ENCODE data around the gene ZNF580. TPM values are rescaled to one million over a fixed set of nuclear protein-coding genes. Genes with fewer than 3 reads are reported as not detected.
A peak's percentile ranks its signal among the peaks of the same experiment; 100 is the strongest.

Gene ZNF580
- polyA plus RNA-seq, 3 donors: 9.7 to 46.5 (median 10.7) TPM

DNA sequence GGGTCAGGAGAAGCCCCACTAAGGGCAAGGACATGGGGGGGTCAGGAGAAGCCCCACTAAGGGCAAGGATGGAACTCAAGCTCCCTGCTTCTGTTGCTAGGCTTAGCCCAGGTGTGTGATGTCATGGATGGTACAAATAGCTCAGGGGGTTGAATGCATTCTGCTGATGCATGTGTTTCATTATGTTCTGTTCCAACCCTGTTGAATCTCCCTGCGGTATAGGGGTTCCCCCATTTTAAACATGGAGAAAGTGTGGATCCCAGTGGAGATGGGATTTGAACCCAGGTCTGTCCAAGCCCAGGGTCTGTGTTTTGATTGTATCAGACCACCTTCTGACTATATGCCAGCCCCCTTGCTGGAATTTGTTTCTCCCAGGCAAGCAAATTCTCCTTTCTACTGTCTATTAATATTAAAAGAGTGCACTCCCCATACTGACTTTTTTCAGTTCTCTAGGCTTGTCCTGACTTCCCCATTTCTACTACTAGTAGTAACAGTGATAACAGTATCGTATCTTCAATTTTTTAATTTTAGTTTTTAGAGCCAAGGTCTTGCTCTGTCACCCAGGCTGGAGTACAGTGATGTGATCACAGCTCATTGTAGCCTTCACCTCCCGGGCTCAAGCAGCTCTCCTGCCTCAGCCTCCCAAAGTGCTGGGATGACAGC is 28.7 kb upstream of the ZNF580 start:
- no peak overlapping the region for H3K4me3 ChIP-seq (replicated peaks in 1 of 3; ENCODE audit: low read depth in 2 of 3, low read length in 3 of 3)
- H4K20me1 ChIP-seq (ENCODE audit: insufficient read depth, low read length): peaks cover 57% of the 10 kb centered on the region
- 100% methylated on average over 2 of the region's 3 CpGs for WGBS (ENCODE audit: insufficient coverage)
- intact Hi-C loops (cut with micrococcal nuclease): no loop called here
- Mint-ChIP-seq H3K36me3 (peaks cover 37 to 66% of the 10 kb centered on the region in 2 donors), H3K27ac (peak overlapping the region; percentile 35 to 87 (median 82)), H3K27me3 (ENCODE audit: low read depth in 3 of 3) (no peaks in the 10 kb centered on the region), H3K4me1 (peaks cover 50% of the 10 kb centered on the region), H3K9me3 (peaks cover 0 to 2% (median 0%) of the 10 kb centered on the region in 7 donors), H3K4me3 (peak overlapping the region in 1 of 2 donors; percentile 63)
- H3K27me3 ChIP-seq (ENCODE audit: control insufficient read depth in 2 of 2, insufficient read depth in 2 of 2, low read length in 2 of 2): no peaks in the 10 kb centered on the region
- DNase-seq: no peak
- peaks cover 18 to 24% of the 10 kb centered on the region in 2 donors for H3K4me1 ChIP-seq (ENCODE audit: control insufficient read depth in 1 of 2, insufficient read depth in 2 of 2, low read length in 2 of 2)
- no peaks in the 10 kb centered on the region for H3K9me3 ChIP-seq (replicated peaks in 1 of 2; ENCODE audit: control insufficient read depth in 1 of 2, insufficient read depth in 1 of 2, low read length in 2 of 2)
- H3K79me2 ChIP-seq (ENCODE audit: insufficient read depth, low read length): peaks cover 80% of the 10 kb centered on the region
- peak overlapping the region; percentile 29 for H3K4me2 ChIP-seq (replicated peaks; ENCODE audit: extremely low read depth, low read length, poor library complexity, severe bottlenecking)
- H3K36me3 ChIP-seq (replicated peaks in 1 of 2; ENCODE audit: control insufficient read depth in 1 of 2, insufficient read depth in 2 of 2, low read length in 2 of 2): peaks cover 15 to 46% of the 10 kb centered on the region in 2 donors
- H3K9ac ChIP-seq (ENCODE audit: insufficient read depth, low read length, poor library complexity, severe bottlenecking): peak overlapping the region; percentile 25
- TF ChIP-seq CTCF (IDR thresholded peaks at IDR 0.05): no peak
- peak overlapping the region; percentile 29 to 65 for H3K27ac ChIP-seq (ENCODE audit: low read depth in 1 of 2, low read length in 2 of 2)
- H2AFZ ChIP-seq (ENCODE audit: insufficient read depth, low read depth, low read length, poor library complexity, severe bottlenecking): no peak overlapping the region

DNA sequence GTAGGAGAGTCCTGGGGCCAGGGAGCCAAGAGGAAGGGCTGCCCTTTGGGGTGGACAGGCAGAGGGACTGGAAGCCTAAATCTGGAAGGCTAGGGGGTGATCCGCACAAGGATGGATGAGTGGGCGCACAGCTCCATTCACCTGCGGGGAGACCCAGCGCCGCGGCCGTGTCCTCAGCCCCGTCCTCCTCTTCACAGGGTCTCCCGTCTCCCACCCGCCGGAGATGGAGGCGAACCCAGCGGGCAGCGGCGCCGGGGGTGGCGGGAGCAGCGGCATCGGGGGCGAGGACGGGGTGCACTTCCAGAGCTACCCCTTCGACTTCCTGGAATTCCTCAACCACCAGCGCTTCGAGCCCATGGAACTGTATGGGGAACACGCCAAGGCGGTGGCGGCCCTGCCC is 27.4 kb upstream of the ZNF580 start:
- H3K9me3 ChIP-seq (replicated peaks in 1 of 2; ENCODE audit: control insufficient read depth in 1 of 2, insufficient read depth in 1 of 2, low read length in 2 of 2): no peaks in the 10 kb centered on the region
- over 99% methylated on average over 20 of the region's 27 CpGs for WGBS (ENCODE audit: insufficient coverage)
- H3K4me3 Mint-ChIP-seq: no peak overlapping the region
- H3K9me3 Mint-ChIP-seq: peaks cover 0 to 2% (median 0%) of the 10 kb centered on the region in 7 donors
- no peak overlapping the region for H3K4me3 ChIP-seq (replicated peaks in 1 of 3; ENCODE audit: low read depth in 2 of 3, low read length in 3 of 3)
- peaks cover 27 to 31% of the 10 kb centered on the region in 2 donors for H3K4me1 ChIP-seq (ENCODE audit: control insufficient read depth in 1 of 2, insufficient read depth in 2 of 2, low read length in 2 of 2)
- no peak overlapping the region for H3K27ac ChIP-seq (ENCODE audit: low read depth in 1 of 2, low read length in 2 of 2)
- H3K27me3 ChIP-seq (ENCODE audit: control insufficient read depth in 2 of 2, insufficient read depth in 2 of 2, low read length in 2 of 2): no peaks in the 10 kb centered on the region
- intact Hi-C loops (cut with micrococcal nuclease): no loop called here
- H2AFZ ChIP-seq (ENCODE audit: insufficient read depth, low read depth, low read length, poor library complexity, severe bottlenecking): no peak overlapping the region
- no peak overlapping the region for H3K27ac Mint-ChIP-seq
- H3K4me2 ChIP-seq (replicated peaks; ENCODE audit: extremely low read depth, low read length, poor library complexity, severe bottlenecking): no peak overlapping the region
- peaks cover 53% of the 10 kb centered on the region for H3K4me1 Mint-ChIP-seq
- peaks cover 47% of the 10 kb centered on the region for H4K20me1 ChIP-seq (ENCODE audit: insufficient read depth, low read length)
- no peaks in the 10 kb centered on the region for H3K27me3 Mint-ChIP-seq (ENCODE audit: low read depth in 3 of 3)
- DNase-seq: no peak
- H3K9ac ChIP-seq (ENCODE audit: insufficient read depth, low read length, poor library complexity, severe bottlenecking): no peak overlapping the region
- no peak for TF ChIP-seq CTCF (IDR thresholded peaks at IDR 0.05)
- peaks cover 20 to 44% of the 10 kb centered on the region in 2 donors for H3K36me3 ChIP-seq (replicated peaks in 1 of 2; ENCODE audit: control insufficient read depth in 1 of 2, insufficient read depth in 2 of 2, low read length in 2 of 2)
- H3K79me2 ChIP-seq (ENCODE audit: insufficient read depth, low read length): peaks cover 67% of the 10 kb centered on the region
- H3K36me3 Mint-ChIP-seq: peaks cover 39 to 63% of the 10 kb centered on the region in 2 donors

All from CD14-positive monocyte (primary cell).